HG02642 (cell line): Measurements from ENCODE around the gene LPAR5.

Experiments used
- ATAC-seq: cut with Tn5 transposase; IDR thresholded peaks from one replicate; pipeline ENCODE4 v1.9.1; 2021; ENCODE audit warnings: mild to moderate bottlenecking; ENCODE audit not compliant: unreplicated experiment, poor library complexity

Gene LPAR5

DNA sequence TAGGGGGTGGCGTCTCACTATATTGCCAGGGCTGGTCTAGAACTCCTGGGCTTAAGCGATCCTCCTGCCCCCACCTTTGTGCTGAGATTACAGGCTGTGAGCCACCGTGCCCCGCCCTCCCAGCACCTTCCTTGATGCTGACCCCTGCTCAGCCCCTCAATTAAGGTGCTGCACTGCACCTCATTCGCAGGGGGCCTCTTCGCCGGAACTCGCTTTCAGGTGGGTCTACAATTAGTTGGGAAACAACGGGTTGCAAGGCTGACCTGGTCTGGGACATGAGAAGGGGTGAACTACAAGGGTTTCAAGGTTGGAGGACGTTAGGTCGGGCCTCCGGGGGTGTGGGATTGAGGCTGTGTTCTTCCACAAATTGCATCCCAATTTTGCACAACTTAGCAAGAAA, 66.4 kb downstream of the LPAR5 start:
- no peak for ATAC-seq
